ENCODE results near the gene CSMD2.

DNA sequence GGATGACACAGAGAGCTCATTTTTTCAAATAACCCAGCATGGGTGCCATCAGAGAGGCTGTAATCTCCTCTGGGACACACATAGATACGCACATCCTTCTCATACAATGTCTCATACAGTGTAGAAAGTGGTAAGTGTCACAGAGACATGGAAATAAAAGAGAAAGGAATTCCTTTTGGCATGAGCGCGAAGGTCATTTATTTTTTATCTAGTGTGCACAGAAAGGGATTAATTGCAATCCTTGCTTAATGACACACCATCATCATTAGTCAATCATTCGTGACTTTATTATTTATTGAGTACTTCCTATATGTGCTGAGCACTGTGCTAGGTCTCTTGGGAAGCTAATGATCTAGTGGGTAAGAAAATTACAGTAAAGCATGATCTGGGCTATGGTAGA, 687.6 kb downstream of the CSMD2 start:
- no peak for TF ChIP-seq EZH2phosphoT487 (IDR thresholded peaks at IDR 0.05; ENCODE audit: unreplicated experiment)
- TF ChIP-seq, protein P1, sequence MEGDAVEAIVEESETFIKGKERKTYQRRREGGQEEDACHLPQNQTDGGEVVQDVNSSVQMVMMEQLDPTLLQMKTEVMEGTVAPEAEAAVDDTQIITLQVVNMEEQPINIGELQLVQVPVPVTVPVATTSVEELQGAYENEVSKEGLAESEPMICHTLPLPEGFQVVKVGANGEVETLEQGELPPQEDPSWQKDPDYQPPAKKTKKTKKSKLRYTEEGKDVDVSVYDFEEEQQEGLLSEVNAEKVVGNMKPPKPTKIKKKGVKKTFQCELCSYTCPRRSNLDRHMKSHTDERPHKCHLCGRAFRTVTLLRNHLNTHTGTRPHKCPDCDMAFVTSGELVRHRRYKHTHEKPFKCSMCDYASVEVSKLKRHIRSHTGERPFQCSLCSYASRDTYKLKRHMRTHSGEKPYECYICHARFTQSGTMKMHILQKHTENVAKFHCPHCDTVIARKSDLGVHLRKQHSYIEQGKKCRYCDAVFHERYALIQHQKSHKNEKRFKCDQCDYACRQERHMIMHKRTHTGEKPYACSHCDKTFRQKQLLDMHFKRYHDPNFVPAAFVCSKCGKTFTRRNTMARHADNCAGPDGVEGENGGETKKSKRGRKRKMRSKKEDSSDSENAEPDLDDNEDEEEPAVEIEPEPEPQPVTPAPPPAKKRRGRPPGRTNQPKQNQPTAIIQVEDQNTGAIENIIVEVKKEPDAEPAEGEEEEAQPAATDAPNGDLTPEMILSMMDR (conservative IDR thresholded peaks at IDR 0.05; ENCODE audit: low read depth in 2 of 2): no peak
- no peak for TF ChIP-seq POLR2AphosphoS5 (IDR thresholded peaks at IDR 0.05; ENCODE audit: low read depth)
- TF ChIP-seq NANOG (IDR thresholded peaks at IDR 0.05; ENCODE audit: borderline replicate concordance): no peak
- TF ChIP-seq, protein P2, sequence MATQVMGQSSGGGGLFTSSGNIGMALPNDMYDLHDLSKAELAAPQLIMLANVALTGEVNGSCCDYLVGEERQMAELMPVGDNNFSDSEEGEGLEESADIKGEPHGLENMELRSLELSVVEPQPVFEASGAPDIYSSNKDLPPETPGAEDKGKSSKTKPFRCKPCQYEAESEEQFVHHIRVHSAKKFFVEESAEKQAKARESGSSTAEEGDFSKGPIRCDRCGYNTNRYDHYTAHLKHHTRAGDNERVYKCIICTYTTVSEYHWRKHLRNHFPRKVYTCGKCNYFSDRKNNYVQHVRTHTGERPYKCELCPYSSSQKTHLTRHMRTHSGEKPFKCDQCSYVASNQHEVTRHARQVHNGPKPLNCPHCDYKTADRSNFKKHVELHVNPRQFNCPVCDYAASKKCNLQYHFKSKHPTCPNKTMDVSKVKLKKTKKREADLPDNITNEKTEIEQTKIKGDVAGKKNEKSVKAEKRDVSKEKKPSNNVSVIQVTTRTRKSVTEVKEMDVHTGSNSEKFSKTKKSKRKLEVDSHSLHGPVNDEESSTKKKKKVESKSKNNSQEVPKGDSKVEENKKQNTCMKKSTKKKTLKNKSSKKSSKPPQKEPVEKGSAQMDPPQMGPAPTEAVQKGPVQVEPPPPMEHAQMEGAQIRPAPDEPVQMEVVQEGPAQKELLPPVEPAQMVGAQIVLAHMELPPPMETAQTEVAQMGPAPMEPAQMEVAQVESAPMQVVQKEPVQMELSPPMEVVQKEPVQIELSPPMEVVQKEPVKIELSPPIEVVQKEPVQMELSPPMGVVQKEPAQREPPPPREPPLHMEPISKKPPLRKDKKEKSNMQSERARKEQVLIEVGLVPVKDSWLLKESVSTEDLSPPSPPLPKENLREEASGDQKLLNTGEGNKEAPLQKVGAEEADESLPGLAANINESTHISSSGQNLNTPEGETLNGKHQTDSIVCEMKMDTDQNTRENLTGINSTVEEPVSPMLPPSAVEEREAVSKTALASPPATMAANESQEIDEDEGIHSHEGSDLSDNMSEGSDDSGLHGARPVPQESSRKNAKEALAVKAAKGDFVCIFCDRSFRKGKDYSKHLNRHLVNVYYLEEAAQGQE (IDR thresholded peaks at IDR 0.05; ENCODE audit: unreplicated experiment): no peak
- no peak for TF ChIP-seq JUNB (IDR thresholded peaks at IDR 0.05; ENCODE audit: unreplicated experiment)
- TF ChIP-seq ZNF331 (CRISPR knock-in tag; IDR thresholded peaks at IDR 0.05; ENCODE audit: low read depth): no peak
- TF ChIP-seq EZH2 (IDR thresholded peaks at IDR 0.05; ENCODE audit: low read depth, unreplicated experiment): no peak
